Osteocyte (in vitro differentiated cells): Measurements from ENCODE around the gene IL3. TPM values are rescaled to one million over a fixed set of nuclear protein-coding genes. Genes with fewer than 3 reads are reported as not detected.

ENCODE experiments used
- DNase-seq: peaks from one replicate; pipeline ENCODE4 v3.0.0; 2021; ENCODE audit warnings: mixed read lengths; ENCODE audit not compliant: unreplicated experiment; ENCODE audit errors: extremely low spot score
- H3K27ac Mint-ChIP-seq: one replicate; pipeline ENCODE4 v1.8.0; 2021; ENCODE audit warnings: mild to moderate bottlenecking, mixed read lengths; ENCODE audit not compliant: unreplicated experiment
- H3K27me3 Mint-ChIP-seq: one replicate; pipeline ENCODE4 v1.8.0; 2021; ENCODE audit warnings: mixed read lengths; ENCODE audit not compliant: unreplicated experiment
- H3K36me3 Mint-ChIP-seq: one replicate; pipeline ENCODE4 v1.8.0; 2021; ENCODE audit warnings: mixed read lengths; ENCODE audit not compliant: unreplicated experiment
- H3K4me1 Mint-ChIP-seq: one replicate; pipeline ENCODE4 v1.8.0; 2021; ENCODE audit warnings: mixed read lengths; ENCODE audit not compliant: unreplicated experiment
- H3K4me3 Mint-ChIP-seq: one replicate; pipeline ENCODE4 v1.8.0; 2021; ENCODE audit warnings: mild to moderate bottlenecking, moderate library complexity, mixed read lengths; ENCODE audit not compliant: unreplicated experiment
- H3K9me3 Mint-ChIP-seq: one replicate; pipeline ENCODE4 v1.8.0; 2021; ENCODE audit warnings: mixed read lengths; ENCODE audit not compliant: unreplicated experiment
- CTCF ChIP-seq: fragments of 200-600 bp; sonication (generic); IDR thresholded peaks from 2 replicates; pipeline ENCODE4 v1.5.0; 2021; ENCODE audit warnings: antibody characterized with exemption, mild to moderate bottlenecking, moderate library complexity
- total RNA-seq: library from RNA; stranded (reverse); gene quantifications from 2 replicates; pipeline ENCODE4 v1.2.1, GENCODE V29; 2021

The IL3 gene
- total RNA-seq, 1 donor from 2014 or later: not detected

GRCh38 chr5:132057498-132058255, 2.8 kb upstream of the IL3 start:
- no peak for TF ChIP-seq CTCF
- H3K27ac Mint-ChIP-seq: no peak overlapping the region
- peaks cover 13% of the 10 kb centered on the region for H3K27me3 Mint-ChIP-seq
- no peak overlapping the region for H3K4me3 Mint-ChIP-seq
- DNase-seq: peak; percentile 59
- no peaks in the 10 kb centered on the region for H3K9me3 Mint-ChIP-seq
- H3K4me1 Mint-ChIP-seq: no peaks in the 10 kb centered on the region
- H3K36me3 Mint-ChIP-seq: no peaks in the 10 kb centered on the region

- no peaks in the 10 kb centered on the region for H3K9me3 Mint-ChIP-seq
- no peak overlapping the region for H3K27ac Mint-ChIP-seq
- no peak overlapping the region for H3K4me3 Mint-ChIP-seq
- DNase-seq: peak; percentile 46
- H3K36me3 Mint-ChIP-seq: no peaks in the 10 kb centered on the region
- H3K4me1 Mint-ChIP-seq: no peaks in the 10 kb centered on the region
- TF ChIP-seq CTCF: no peak
- peaks cover 7% of the 10 kb centered on the region for H3K27me3 Mint-ChIP-seq
Observed at GRCh38 chr5:132058646-132059042, 1.8 kb upstream of the IL3 start.

- peak; percentile 77 for DNase-seq
- Mint-ChIP-seq H3K9me3 (no peaks in the 10 kb centered on the region), H3K27me3 (peaks cover 7% of the 10 kb centered on the region), H3K4me3 (no peak overlapping the region), H3K27ac (no peak overlapping the region), H3K4me1 (no peaks in the 10 kb centered on the region), H3K36me3 (no peaks in the 10 kb centered on the region)
- no peak for TF ChIP-seq CTCF
Observed at GRCh38 chr5:132059043-132059695, 1.3 kb upstream of the IL3 start.

- Mint-ChIP-seq H3K27me3 (peaks cover 7% of the 10 kb centered on the region), H3K9me3 (no peaks in the 10 kb centered on the region), H3K36me3 (no peaks in the 10 kb centered on the region), H3K27ac (no peak overlapping the region), H3K4me3 (no peak overlapping the region), H3K4me1 (no peaks in the 10 kb centered on the region)
- no peak for TF ChIP-seq CTCF
- DNase-seq: peak; percentile 81
Observed at GRCh38 chr5:132059696-132060500, 557 bp upstream of the IL3 start.
